Stimulated activated naive CD4-positive, alpha-beta T cell (primary cell): ENCODE measurements around the gene FCHSD2.
A peak's percentile ranks its signal among the peaks of the same experiment; 100 is the strongest.
"Not testable (repeated sequence)": the region's sequence is repeated elsewhere in the genome, so short reads cannot be mapped to it uniquely, and the experiment has no call there.

Source experiments
- DNase-seq, 6 experiments: peaks; one replicate each; lab custom pipeline; 2025; lab: John Stamatoyannopoulos, UW

The FCHSD2 gene

GRCh38 chr11:73123892-73124291 lies 18.2 kb downstream of the FCHSD2 start:
- DNase-seq, result not testable (repeated sequence)

- DNase-seq, result no peak
Measured at GRCh38 chr11:73121692-73122091, 20.4 kb downstream of the FCHSD2 start.

GRCh38 chr11:73117071-73117470 lies 25.0 kb downstream of the FCHSD2 start:
- DNase-seq, result no peak

- no peak for DNase-seq
Measured at GRCh38 chr11:73116636-73117035, 25.5 kb downstream of the FCHSD2 start.

GRCh38 chr11:73114835-73115220 lies 27.3 kb downstream of the FCHSD2 start:
- DNase-seq, result no peak

- no peak for DNase-seq
Measured at GRCh38 chr11:73114110-73114834, 27.8 kb downstream of the FCHSD2 start.

- DNase-seq, result no peak
Measured at GRCh38 chr11:73113426-73113825, 28.7 kb downstream of the FCHSD2 start.

GRCh38 chr11:73107597-73107996 lies 34.5 kb downstream of the FCHSD2 start:
- DNase-seq, result no peak

- DNase-seq, result no peak
Measured at GRCh38 chr11:73106347-73106746, 35.8 kb downstream of the FCHSD2 start.

- DNase-seq, result no peak
Measured at GRCh38 chr11:73100578-73100977, 41.5 kb downstream of the FCHSD2 start.

GRCh38 chr11:73099512-73100266 lies 42.4 kb downstream of the FCHSD2 start:
- no peak for DNase-seq

GRCh38 chr11:73095613-73096012 lies 46.5 kb downstream of the FCHSD2 start:
- DNase-seq, result no peak

- DNase-seq, result no peak
Measured at GRCh38 chr11:73091521-73092305, 50.4 kb downstream of the FCHSD2 start.

- no peak for DNase-seq
Measured at GRCh38 chr11:73087730-73088129, 54.4 kb downstream of the FCHSD2 start.

GRCh38 chr11:73085189-73085875 lies 56.8 kb downstream of the FCHSD2 start:
- DNase-seq, result no peak

- no peak for DNase-seq
Measured at GRCh38 chr11:73078631-73079030, 63.5 kb downstream of the FCHSD2 start.

- no peak for DNase-seq
Measured at GRCh38 chr11:73077454-73077853, 64.7 kb downstream of the FCHSD2 start.

- no peak for DNase-seq
Measured at GRCh38 chr11:73074319-73074718, 67.8 kb downstream of the FCHSD2 start.

GRCh38 chr11:73072935-73073481 lies 69.1 kb downstream of the FCHSD2 start:
- peak in 1 of 6 experiments; percentile 3 for DNase-seq

GRCh38 chr11:73070653-73071052 lies 71.5 kb downstream of the FCHSD2 start:
- DNase-seq, result no peak

GRCh38 chr11:73061857-73062424 lies 80.2 kb downstream of the FCHSD2 start:
- not testable (repeated sequence) for DNase-seq
